Measurements from ENCODE around the gene SIK2.

Gene SIK2

DNA sequence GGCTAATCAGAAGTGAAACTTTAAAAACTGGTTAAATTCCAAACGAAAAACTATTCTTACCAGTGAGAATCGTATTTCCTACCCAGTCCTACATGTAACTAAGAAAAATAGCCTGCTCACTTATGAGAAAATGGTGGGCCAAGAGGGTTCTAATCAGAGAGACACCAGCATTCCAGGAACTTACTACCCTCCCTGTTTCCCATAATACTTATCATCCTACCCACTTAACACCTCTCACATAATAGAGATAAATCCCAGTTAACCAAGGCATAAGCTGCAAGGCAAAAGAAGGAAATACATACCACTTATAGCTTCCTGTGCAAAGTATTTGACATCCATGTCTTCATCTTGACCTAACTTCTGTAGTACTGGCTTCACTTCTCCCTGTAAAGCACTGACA lies 139.5 kb downstream of the SIK2 start:
- Mint-ChIP-seq H3K36me3 (peaks cover 70% of the 10 kb centered on the region), H3K4me1 (no peaks in the 10 kb centered on the region), H3K27ac (no peak overlapping the region), H3K27me3 (no peaks in the 10 kb centered on the region), H3K9me3 (peaks cover 3% of the 10 kb centered on the region), H3K4me3 (no peak overlapping the region)
- ATAC-seq, result no peak

DNA sequence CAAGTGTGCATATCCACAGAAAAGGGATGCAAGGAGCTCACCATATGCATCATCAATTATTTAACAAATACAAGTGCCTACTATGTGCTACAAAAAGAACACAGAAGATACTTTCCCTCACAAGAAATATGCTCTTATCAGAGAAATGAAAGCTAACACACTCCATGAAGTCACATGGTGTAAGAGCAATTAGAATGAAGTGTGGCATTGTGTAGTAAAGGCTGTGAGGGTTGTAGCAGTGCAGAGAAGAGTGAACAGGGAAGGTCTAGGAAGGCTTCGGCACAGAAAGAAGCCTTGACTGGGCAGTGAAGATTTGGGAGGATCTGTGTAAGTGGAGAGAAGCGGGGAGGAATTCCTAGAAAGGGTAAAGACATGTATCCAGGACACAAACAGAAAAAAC lies 141.5 kb downstream of the SIK2 start:
- no peaks in the 10 kb centered on the region for H3K4me1 Mint-ChIP-seq
- H3K36me3 Mint-ChIP-seq, result peaks cover 75% of the 10 kb centered on the region
- no peak for ATAC-seq
- H3K27me3 Mint-ChIP-seq, result no peaks in the 10 kb centered on the region
- H3K4me3 Mint-ChIP-seq, result no peak overlapping the region
- H3K27ac Mint-ChIP-seq, result no peak overlapping the region
- H3K9me3 Mint-ChIP-seq, result peaks cover 3% of the 10 kb centered on the region

DNA sequence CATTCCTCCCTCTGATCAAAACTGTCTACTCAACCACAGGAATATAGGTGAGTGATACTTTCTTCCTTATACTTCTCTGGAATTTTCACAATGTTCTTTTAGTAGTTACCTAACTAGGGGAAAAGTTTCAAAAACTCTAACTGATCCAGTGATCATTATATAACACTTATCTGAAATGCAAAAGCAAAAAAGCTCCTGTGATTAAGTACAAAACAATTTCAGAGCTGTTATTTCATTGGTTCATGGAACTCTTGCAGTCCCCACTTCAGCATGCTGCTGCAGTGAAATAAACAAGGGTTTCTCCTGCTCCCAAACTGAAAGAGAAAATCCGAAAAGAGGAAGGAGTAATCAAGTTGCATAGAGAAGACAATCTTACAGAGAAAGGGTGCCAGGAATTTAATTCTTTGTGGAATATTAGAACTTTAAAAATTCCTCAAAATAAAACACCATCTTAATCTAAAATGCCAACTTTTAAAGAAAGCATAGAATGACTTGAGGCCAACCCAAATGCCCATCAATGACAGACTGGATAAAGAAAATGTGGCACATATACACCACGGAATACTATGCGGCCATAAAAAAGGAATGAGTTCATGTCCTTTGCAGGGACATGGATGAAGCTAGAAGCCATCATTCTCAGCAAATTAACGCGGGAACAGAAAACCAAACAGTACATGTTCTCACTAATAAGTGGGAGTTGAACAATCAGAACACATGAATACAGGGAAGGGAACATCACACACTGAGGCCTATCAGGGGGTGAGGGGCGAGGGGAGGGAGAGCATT lies 143.7 kb downstream of the SIK2 start:
- Mint-ChIP-seq H3K4me3 (no peak overlapping the region), H3K36me3 (peaks cover 74% of the 10 kb centered on the region), H3K27me3 (no peaks in the 10 kb centered on the region), H3K27ac (no peak overlapping the region), H3K9me3 (peaks cover 3% of the 10 kb centered on the region), H3K4me1 (no peaks in the 10 kb centered on the region)
- ATAC-seq, result no peak

DNA sequence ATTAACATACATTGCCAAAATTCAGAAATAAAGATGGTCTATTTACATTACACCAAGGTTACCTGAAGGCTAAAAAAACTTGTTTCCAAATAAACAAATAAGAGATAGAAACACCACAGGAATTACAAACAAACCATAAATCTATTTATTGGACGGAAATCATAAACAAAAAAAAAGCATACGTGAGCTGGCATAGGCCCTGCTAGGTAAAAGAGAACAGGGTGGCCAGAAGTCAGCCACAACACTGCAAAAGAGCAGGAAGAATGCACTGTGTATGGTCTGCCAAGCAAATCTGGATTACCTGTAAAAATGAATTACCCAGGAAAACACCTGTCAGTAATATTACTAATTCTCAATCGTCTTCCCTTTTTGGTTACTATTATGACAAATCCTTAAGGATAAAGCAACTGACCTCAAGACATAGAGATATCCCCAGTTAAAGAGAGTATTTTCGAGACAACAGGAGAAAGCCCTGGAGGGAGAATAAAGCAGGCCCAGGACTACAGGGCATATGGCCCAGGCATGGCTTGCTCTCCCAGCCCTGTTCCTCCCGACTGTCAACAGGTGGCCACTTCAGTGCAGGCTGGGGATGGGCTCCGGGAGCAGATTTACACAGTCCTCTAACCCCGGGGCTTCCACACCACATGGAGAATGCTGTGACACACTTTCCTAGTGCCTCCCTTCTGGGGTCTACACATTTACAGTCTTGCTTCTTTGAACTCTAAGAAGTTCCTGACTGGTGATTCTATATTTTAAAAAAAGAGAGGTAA lies 146.0 kb downstream of the SIK2 start:
- H3K27ac Mint-ChIP-seq, result no peak overlapping the region
- H3K4me1 Mint-ChIP-seq, result no peaks in the 10 kb centered on the region
- H3K4me3 Mint-ChIP-seq, result no peak overlapping the region
- H3K27me3 Mint-ChIP-seq, result no peaks in the 10 kb centered on the region
- no peak for ATAC-seq
- H3K36me3 Mint-ChIP-seq, result peaks cover 77% of the 10 kb centered on the region
- peaks cover 3% of the 10 kb centered on the region for H3K9me3 Mint-ChIP-seq

DNA sequence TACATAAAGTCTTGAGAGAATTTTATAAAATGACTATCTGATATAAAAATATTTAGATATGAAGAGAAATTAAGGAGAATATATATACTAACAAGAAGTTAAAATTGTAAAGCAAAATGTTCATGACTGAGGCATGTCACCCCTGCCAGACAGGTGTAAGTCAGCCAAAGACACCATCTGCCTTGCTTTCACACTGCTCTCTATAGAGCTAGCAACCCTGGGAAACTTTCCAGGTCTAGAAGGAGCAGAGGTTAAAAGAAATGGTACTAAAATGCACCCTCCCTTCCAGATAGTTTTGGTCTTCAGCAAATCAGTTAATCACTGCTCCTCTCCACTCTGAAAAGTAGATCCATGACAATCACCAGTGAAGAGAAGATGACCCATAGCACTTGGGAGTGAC lies 147.4 kb downstream of the SIK2 start:
- Mint-ChIP-seq H3K27ac (no peak overlapping the region), H3K9me3 (peaks cover 3% of the 10 kb centered on the region), H3K36me3 (peaks cover 78% of the 10 kb centered on the region), H3K27me3 (no peaks in the 10 kb centered on the region), H3K4me3 (no peak overlapping the region), H3K4me1 (no peaks in the 10 kb centered on the region)
- ATAC-seq, result no peak

DNA sequence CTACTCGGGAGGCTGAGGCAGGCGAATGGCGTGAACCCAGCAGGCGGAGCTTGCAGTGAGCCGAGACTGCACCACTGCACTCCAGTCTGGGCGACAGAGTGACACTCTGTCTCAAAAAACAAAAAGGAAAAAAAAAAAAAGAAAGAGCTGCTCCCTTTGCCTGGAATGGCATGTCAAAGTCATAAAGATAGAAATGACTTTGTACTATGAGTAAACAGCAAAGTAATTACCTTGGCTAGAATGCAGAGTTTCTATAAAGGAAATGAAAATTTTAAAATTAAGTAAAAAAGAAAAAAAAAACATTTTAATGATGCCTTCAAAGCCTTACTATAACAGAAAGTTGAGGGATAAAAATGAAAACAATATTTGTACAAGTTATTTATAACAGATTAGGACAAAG lies 153.8 kb downstream of the SIK2 start:
- ATAC-seq, result no peak
- H3K27me3 Mint-ChIP-seq, result no peaks in the 10 kb centered on the region
- no peak overlapping the region for H3K4me3 Mint-ChIP-seq
- H3K4me1 Mint-ChIP-seq, result no peaks in the 10 kb centered on the region
- no peak overlapping the region for H3K27ac Mint-ChIP-seq
- peaks cover 61% of the 10 kb centered on the region for H3K36me3 Mint-ChIP-seq
- no peaks in the 10 kb centered on the region for H3K9me3 Mint-ChIP-seq

DNA sequence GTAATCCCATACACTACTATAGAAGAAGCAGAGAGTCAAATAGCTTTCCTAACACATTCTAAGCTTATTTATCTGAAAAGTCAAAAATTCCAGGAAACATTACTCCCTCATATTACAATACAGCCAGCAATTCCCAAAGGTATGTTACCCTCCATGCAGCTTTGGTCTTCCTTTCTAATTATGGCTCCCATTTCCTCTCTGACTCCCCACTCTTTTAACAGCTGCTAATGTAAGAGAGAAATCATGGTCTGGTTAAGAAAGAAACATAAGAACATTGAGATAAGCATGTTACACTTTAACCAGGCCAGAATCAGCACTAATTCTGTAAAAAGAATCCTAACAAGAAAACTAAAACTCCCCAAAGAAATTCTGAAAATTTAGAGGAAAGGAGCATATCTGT lies 157.1 kb downstream of the SIK2 start:
- no peak for ATAC-seq
- no peak overlapping the region for H3K27ac Mint-ChIP-seq
- peaks cover 60% of the 10 kb centered on the region for H3K36me3 Mint-ChIP-seq
- no peaks in the 10 kb centered on the region for H3K27me3 Mint-ChIP-seq
- no peaks in the 10 kb centered on the region for H3K9me3 Mint-ChIP-seq
- H3K4me3 Mint-ChIP-seq, result no peak overlapping the region
- H3K4me1 Mint-ChIP-seq, result peaks cover 13% of the 10 kb centered on the region

DNA sequence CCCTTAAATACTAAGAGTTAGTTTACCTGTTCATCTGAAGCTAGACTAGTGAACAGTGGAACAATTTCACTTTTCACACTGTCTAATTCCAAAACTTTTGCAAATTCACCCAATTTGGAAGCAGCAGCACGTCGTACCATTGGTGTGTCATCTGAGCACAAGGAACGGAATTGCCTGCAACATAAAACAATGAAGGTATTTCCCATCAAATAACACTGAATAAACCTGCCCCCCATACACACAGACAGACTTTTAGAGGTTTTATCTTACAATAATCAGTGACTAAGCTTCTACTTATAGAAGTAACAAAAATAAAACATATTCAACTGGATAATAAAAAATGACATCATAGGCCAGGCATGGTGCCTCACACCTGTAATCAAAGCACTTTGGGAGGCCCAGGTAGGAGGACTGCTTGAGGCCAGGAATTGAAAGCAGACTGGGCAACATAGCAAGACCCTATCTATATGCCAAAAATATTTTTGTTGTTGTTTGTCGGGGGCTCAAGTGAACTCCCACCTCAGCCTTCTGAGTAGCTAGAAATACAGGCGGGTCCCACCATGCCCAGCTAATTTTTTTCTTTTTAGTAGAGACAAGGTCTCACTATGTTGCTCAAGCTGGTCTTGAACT lies 157.6 kb downstream of the SIK2 start:
- no peaks in the 10 kb centered on the region for H3K27me3 Mint-ChIP-seq
- H3K36me3 Mint-ChIP-seq, result peaks cover 60% of the 10 kb centered on the region
- no peak for ATAC-seq
- H3K4me3 Mint-ChIP-seq, result no peak overlapping the region
- no peak overlapping the region for H3K27ac Mint-ChIP-seq
- no peaks in the 10 kb centered on the region for H3K9me3 Mint-ChIP-seq
- H3K4me1 Mint-ChIP-seq, result peaks cover 18% of the 10 kb centered on the region

DNA sequence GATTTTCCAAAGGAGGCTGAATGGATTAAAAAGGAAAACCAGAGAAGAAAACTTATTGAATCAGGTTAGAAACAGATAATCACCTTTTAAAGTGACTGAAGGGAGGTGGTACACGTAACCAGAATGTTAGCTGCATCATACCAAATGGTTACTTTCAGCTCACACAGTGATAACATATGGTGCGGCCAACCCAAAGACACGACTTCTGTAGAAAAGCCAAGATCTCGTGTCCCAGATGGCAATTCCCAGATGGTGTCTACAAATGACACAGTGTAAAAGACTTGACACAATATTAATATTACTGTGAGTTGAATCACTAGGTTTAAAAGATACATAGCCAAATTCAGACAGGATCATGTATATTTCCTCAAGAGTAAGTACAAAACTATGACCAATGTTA lies 158.8 kb downstream of the SIK2 start:
- H3K36me3 Mint-ChIP-seq, result peaks cover 60% of the 10 kb centered on the region
- no peaks in the 10 kb centered on the region for H3K9me3 Mint-ChIP-seq
- peaks cover 25% of the 10 kb centered on the region for H3K4me1 Mint-ChIP-seq
- H3K27ac Mint-ChIP-seq, result no peak overlapping the region
- no peak for ATAC-seq
- no peak overlapping the region for H3K4me3 Mint-ChIP-seq
- no peaks in the 10 kb centered on the region for H3K27me3 Mint-ChIP-seq

DNA sequence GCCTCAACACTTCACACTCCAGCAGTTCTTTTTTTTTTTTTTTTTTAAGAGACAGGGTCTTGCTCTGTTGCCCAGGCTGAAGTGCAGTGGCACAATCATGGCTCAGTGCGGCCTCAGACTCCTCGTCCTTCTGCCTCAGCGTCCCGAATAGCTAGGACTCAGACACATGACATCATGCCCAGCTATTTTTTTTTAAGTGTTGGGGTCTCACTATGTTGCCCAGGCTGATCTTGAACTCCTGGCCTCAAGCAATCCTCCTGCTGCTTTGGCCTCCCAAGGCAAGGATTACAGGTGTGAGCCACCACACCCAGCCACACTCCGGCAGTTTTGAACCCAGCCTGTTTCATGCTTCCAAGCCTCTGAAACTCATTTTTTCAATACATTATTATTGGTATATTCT lies 160.3 kb downstream of the SIK2 start:
- H3K4me3 Mint-ChIP-seq, result no peak overlapping the region

DNA sequence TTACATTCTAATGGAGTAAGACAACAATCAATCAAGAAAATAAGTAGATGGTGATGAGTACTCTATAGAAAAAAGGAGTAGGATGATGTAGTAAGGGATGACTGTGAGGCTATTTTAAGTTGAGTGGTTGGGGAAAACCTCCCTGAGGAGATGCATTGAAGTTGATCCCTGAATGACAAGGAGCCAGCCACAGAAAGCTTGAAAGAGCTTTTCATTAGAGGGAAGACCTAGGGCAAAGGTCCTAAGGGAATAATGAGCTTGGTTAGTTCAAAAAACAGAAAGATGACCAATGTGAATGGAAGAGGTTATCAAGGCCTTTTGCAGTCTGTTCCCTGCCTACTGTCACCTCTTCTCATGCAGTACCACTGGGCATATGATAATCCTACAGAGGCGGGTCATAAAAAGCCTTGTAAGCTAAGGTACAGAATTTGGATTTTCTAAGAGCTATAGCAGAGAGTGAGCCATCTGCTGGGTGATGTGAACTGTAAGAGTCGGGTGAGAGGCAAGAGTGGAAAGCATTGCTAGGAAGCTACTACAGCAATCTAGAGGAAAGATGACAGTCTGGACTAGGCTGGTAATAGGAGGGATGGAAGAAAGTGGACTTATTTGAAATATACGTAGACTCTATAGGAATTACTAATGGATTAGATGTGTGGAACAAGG lies 160.9 kb downstream of the SIK2 start:
- Mint-ChIP-seq H3K4me3 (no peak overlapping the region), H3K27ac (no peak overlapping the region), H3K4me1 (peaks cover 35% of the 10 kb centered on the region), H3K36me3 (peaks cover 47% of the 10 kb centered on the region), H3K27me3 (no peaks in the 10 kb centered on the region), H3K9me3 (no peaks in the 10 kb centered on the region)
- ATAC-seq, result no peak

More for the DNA sequence above, 160.3 kb downstream of the SIK2 start:
- Mint-ChIP-seq H3K27me3 (no peaks in the 10 kb centered on the region), H3K36me3 (peaks cover 53% of the 10 kb centered on the region), H3K27ac (no peak overlapping the region), H3K9me3 (no peaks in the 10 kb centered on the region), H3K4me1 (peaks cover 35% of the 10 kb centered on the region)
- no peak for ATAC-seq

DNA sequence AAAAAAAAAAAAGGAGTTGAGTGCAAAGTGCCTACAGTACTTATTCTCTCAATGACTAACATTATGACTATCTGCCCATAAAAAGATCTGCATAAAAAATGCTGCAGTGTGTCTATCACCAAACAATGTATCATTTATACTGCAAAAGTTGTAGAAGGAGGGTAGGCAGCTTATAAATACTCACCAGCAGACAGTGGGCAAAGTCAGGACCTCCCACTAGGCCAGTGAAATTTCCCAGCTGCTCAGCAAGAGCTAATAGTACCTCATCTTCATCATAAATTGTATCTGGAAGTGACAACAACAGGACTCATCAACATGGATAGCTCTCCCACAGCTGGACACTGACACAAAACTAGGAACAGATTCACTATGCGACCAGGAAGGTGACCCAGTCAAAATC lies 162.4 kb downstream of the SIK2 start:
- no peak for ATAC-seq
- Mint-ChIP-seq H3K9me3 (no peaks in the 10 kb centered on the region), H3K4me1 (peaks cover 35% of the 10 kb centered on the region), H3K27ac (no peak overlapping the region), H3K27me3 (no peaks in the 10 kb centered on the region), H3K4me3 (no peak overlapping the region), H3K36me3 (peaks cover 33% of the 10 kb centered on the region)

DNA sequence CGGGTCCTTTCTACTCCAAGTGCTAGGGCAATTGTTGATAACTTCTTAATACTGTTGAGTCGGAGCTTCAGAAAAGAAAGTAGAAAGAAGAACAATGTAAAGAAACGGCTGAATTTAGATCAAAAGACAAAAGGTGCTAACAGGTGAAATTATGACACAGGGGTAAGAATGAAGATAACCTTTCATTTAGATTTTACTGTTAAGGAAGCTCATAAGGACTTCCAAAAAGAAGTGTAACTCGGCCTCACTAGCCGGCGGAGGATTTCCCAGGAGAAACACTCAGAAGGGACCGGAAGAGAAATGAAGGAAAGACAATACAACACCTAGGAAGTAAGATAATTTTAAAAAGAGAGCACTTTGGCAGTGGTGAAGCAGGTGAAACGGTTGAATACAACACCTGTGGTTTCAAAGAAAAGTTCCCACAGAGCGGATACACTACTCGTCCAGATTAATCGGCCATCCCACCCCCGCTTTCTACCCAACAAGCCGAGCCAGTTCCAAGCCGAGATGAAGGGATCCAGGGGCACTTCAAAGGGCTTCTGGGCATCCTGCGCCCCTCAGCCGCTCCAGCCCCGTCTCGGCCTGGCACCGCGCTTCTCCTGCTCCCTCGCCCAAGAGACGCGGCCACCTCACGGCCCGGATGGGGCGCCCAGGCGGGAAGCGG lies 163.2 kb downstream of the SIK2 start:
- H3K27me3 Mint-ChIP-seq, result no peaks in the 10 kb centered on the region
- H3K27ac Mint-ChIP-seq, result peak overlapping the region; percentile 90
- no peak for ATAC-seq
- H3K4me3 Mint-ChIP-seq, result peak overlapping the region; percentile 100
- H3K36me3 Mint-ChIP-seq, result peaks cover 30% of the 10 kb centered on the region
- peaks cover 35% of the 10 kb centered on the region for H3K4me1 Mint-ChIP-seq
- H3K9me3 Mint-ChIP-seq, result no peaks in the 10 kb centered on the region

DNA sequence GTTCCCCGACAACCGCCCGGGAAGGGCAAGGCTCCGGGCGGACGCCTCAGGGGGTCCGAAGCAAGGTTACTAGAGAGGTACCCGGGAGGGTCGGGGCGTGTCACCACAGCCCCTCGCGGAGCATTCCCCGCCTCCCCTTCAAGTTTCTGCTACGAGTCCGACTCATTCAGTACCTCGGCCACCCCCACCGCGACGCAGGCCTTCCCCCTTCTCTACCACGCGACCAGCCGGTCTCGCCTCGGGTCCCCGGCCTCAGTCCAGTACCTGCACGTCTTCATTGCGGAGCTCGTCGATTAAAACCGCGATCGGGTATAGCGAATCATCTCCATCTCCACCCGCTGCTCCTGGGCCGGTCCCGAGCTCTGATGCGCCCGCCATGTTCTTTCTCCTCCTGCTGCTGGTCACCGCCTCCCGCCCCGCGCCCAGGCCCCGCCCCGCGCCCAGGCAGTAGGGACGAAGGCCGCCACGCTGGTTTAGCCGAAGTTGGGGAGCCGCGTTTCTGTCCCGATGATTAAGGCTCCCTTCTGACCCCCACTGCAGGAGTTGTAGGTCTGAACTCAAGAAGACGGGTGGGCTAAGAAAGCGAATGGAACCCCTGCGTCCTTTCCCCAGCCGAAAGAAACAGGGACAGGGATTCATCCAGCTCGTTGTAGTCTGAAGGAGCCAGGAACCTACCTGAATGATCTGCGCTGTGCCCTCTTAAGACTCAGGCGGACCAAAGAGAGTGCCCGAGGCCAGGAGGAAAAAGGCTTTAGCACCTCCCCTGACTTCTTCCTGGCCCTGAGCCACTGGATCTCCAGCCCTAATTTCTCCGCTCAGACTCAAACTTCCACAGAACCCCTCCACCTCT lies 164.0 kb downstream of the SIK2 start, which contains the start of gene PPP2R1B:
TSS of gene PPP2R1B (minus strand) at position 406 of the 850 bp plus-strand sequence. CDS start at position 378, 28 bp downstream.
- peak within 1 kb of the TSS; percentile 90 for H3K27ac Mint-ChIP-seq
- peaks cover 23% of the 10 kb centered on the region for H3K36me3 Mint-ChIP-seq
- H3K4me3 Mint-ChIP-seq, result peak within 1 kb of the TSS; percentile 100
- no peaks in the 10 kb centered on the region for H3K9me3 Mint-ChIP-seq
- ATAC-seq, result peak; percentile 99
- peaks cover 35% of the 10 kb centered on the region for H3K4me1 Mint-ChIP-seq
- H3K27me3 Mint-ChIP-seq, result no peaks in the 10 kb centered on the region
